Neuronal stem cell (in vitro differentiated cells): ENCODE data around the gene MTFMT.

Experiments
- DNase-seq: peaks from one replicate; pipeline ENCODE4 v3.0.0-alpha.2; 2013; ENCODE audit warnings: low spot score
- H2AFZ ChIP-seq: one replicate; pipeline ENCODE4 v1.6.1; 2013; ENCODE audit warnings: mild to moderate bottlenecking, low read length, inconsistent platforms
- H2AK5ac ChIP-seq: 2 replicates; pipeline ENCODE4 v1.6.1; 2013; ENCODE audit warnings: low read depth, mild to moderate bottlenecking, inconsistent platforms, low read length, moderate library complexity, mixed read lengths
- H2BK120ac ChIP-seq: 2 replicates; pipeline ENCODE4 v1.6.1; 2013; ENCODE audit warnings: low read depth, mild to moderate bottlenecking, inconsistent platforms, low read length, moderate library complexity, mixed read lengths
- H2BK12ac ChIP-seq: one replicate; pipeline ENCODE4 v1.6.1; 2013; ENCODE audit warnings: low read length, inconsistent platforms
- H2BK15ac ChIP-seq: 2 replicates; pipeline ENCODE4 v1.6.1; 2013; ENCODE audit warnings: mild to moderate bottlenecking, low read length, inconsistent platforms, mixed read lengths
- H2BK5ac ChIP-seq: one replicate; pipeline ENCODE4 v1.6.1; 2013; ENCODE audit warnings: inconsistent platforms, mild to moderate bottlenecking, low read length, moderate library complexity
- H3K14ac ChIP-seq: one replicate; pipeline ENCODE4 v1.6.1; 2013; ENCODE audit warnings: low read length, inconsistent platforms
- H3K18ac ChIP-seq: 2 replicates; pipeline ENCODE4 v1.6.1; 2013; ENCODE audit warnings: low read length, inconsistent platforms
- H3K23ac ChIP-seq: 2 replicates; pipeline ENCODE4 v1.6.1; 2013; ENCODE audit warnings: low read depth, mild to moderate bottlenecking, mixed read lengths, low read length, inconsistent platforms; ENCODE audit not compliant: poor library complexity
- H3K27ac ChIP-seq: replicated peaks from 3 replicates; pipeline ENCODE4 v1.5.1; 2013; ENCODE audit warnings: low read length, inconsistent platforms
- H3K27me3 ChIP-seq, 3 experiments: 2 replicates each; pipeline ENCODE4 v1.6.1; 2013; ENCODE audit warnings: low read length in 3 of 3, mild to moderate bottlenecking in 2 of 3, inconsistent platforms in 1 of 3, low read depth in 1 of 3, mixed read lengths in 1 of 3, moderate library complexity in 1 of 3; ENCODE audit not compliant: control insufficient read depth in 3 of 3, insufficient read depth in 3 of 3
- H3K36me3 ChIP-seq, 2 donors: replicated peaks in 1 of 2; 2 replicates each; pipeline ENCODE4 v1.6.1; 2013; ENCODE audit warnings: low read length in 2 of 2; ENCODE audit not compliant: control insufficient read depth in 2 of 2, insufficient read depth in 2 of 2
- H3K4ac ChIP-seq: 2 replicates; pipeline ENCODE4 v1.6.1; 2013; ENCODE audit warnings: inconsistent platforms, mild to moderate bottlenecking, low read length, moderate library complexity
- H3K4me1 ChIP-seq, 2 donors: 1 replicate in 1 of 2; 2 replicates in 1 of 2; pipeline ENCODE4 v1.6.1; 2013; ENCODE audit warnings: low read length in 2 of 2, low read depth in 1 of 2; ENCODE audit not compliant: control insufficient read depth in 2 of 2, insufficient read depth in 1 of 2
- H3K4me2 ChIP-seq: one replicate; pipeline ENCODE4 v1.6.1; 2013; ENCODE audit warnings: mild to moderate bottlenecking, low read length, inconsistent platforms; ENCODE audit not compliant: insufficient read depth, poor library complexity, severe bottlenecking
- H3K4me3 ChIP-seq, 2 donors: 2 replicates each; pipeline ENCODE4 v1.5.1; 2013; ENCODE audit warnings: low read length in 2 of 2, mild to moderate bottlenecking in 2 of 2, inconsistent platforms in 1 of 2, moderate library complexity in 1 of 2
- H3K79me1 ChIP-seq: one replicate; pipeline ENCODE4 v1.6.1; 2013; ENCODE audit warnings: low read depth, mild to moderate bottlenecking, inconsistent platforms, low read length, moderate library complexity
- H3K9ac ChIP-seq: one replicate; pipeline ENCODE4 v1.6.1; 2013; ENCODE audit warnings: mild to moderate bottlenecking, low read depth, low read length, inconsistent platforms; ENCODE audit not compliant: poor library complexity
- H3K9me3 ChIP-seq, 2 donors: replicated peaks in 1 of 2; 2 replicates each; pipeline versions ENCODE3 to v1.6.1; 2013; ENCODE audit warnings: low read length in 2 of 2, mild to moderate bottlenecking in 2 of 2, inconsistent platforms in 1 of 2, low read depth in 1 of 2, mixed read lengths in 1 of 2, moderate library complexity in 1 of 2; ENCODE audit not compliant: control insufficient read depth in 2 of 2, insufficient read depth in 1 of 2
- H4K8ac ChIP-seq: one replicate; pipeline ENCODE4 v1.6.1; 2013; ENCODE audit warnings: low read depth, mild to moderate bottlenecking, inconsistent platforms, low read length, moderate library complexity
- H4K91ac ChIP-seq: one replicate; pipeline ENCODE4 v1.6.1; 2013; ENCODE audit warnings: low read length, low read depth, mild to moderate bottlenecking, inconsistent platforms; ENCODE audit not compliant: poor library complexity
- WGBS, 2 donors: extraction: QIAGEN DNeasy Blood & Tissue Kit; methylation state at CpG; one replicate each; pipeline ENCODE4 v1.1.7; 2013; ENCODE audit warnings: missing lambda C conversion rate in 2 of 2, mixed read lengths in 1 of 2; ENCODE audit not compliant: insufficient read length in 2 of 2, insufficient replicate concordance in 1 of 2; ENCODE audit errors: extremely low coverage in 2 of 2; 5-methylcytosine and 5-hydroxymethylcytosine counted together

MTFMT gene

DNA sequence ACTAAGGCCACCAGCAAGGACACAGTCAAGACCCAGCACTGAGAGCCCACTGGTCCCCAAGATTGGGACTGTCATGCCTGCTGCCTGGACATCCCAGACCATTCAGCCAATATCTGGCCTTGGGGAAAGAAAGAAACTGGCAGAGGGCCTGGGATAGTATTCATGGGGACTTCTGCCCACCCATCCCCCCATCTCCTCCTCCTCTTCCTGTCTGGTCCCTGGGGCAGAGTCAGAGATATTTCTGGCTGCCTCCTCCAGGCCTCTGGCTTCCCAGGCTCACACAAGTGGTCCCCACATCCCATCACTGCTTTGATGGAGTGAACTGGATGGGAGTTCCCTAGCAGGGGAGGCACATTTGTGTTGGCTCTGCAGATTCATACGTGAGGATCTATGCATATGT, 42.6 kb upstream of the MTFMT start:
- H3K4me3 ChIP-seq: no peak overlapping the region
- no peak overlapping the region for H2BK120ac ChIP-seq
- H2BK5ac ChIP-seq: no peak overlapping the region
- no peak overlapping the region for H2AK5ac ChIP-seq
- no peak overlapping the region for H4K91ac ChIP-seq
- no peak overlapping the region for H2AFZ ChIP-seq
- no peak overlapping the region for H3K9ac ChIP-seq
- H3K18ac ChIP-seq: no peak overlapping the region
- DNase-seq: no peak
- H2BK12ac ChIP-seq: no peak overlapping the region
- no peak overlapping the region for H3K4me2 ChIP-seq
- H2BK15ac ChIP-seq: no peak overlapping the region
- no peak overlapping the region for H3K14ac ChIP-seq
- H3K4me1 ChIP-seq: peaks cover 3 to 11% of the 10 kb centered on the region in 2 donors
- H4K8ac ChIP-seq: no peak overlapping the region
- no CpG with 5 or more reads among the region's 1 CpG for WGBS, 2 donors
- peaks cover 0 to 32% (median 0%) of the 10 kb centered on the region in 3 experiments for H3K27me3 ChIP-seq
- no peaks in the 10 kb centered on the region for H3K36me3 ChIP-seq
- H3K23ac ChIP-seq: no peak overlapping the region
- no peak overlapping the region for H3K4ac ChIP-seq
- H3K27ac ChIP-seq: no peak overlapping the region
- H3K79me1 ChIP-seq: no peaks in the 10 kb centered on the region
- H3K9me3 ChIP-seq: peaks cover 2 to 4% of the 10 kb centered on the region in 2 donors

DNA sequence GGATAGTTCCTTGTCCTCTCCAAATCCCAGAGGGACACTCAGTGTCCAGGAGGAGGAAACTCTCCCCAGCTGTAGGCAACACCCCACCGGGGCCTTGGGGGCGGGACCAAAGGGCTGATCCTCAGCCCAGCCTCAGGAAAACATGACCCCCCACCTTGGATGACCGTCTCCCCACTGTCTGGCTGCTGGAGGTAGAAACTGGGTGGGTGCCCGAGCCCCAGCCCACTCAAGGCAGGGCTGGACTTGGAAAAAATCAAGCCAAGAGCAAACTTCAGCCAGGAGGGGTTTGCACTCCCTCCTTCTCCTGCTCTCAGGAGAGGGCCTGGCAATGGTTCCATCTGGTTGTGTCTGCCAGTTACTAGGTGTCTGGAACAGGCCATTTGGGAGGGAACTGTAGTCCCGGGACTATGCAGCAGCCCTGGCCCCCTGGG, 42.0 kb upstream of the MTFMT start:
- no CpG with 5 or more reads among the region's 5 CpGs for WGBS, 2 donors

DNA sequence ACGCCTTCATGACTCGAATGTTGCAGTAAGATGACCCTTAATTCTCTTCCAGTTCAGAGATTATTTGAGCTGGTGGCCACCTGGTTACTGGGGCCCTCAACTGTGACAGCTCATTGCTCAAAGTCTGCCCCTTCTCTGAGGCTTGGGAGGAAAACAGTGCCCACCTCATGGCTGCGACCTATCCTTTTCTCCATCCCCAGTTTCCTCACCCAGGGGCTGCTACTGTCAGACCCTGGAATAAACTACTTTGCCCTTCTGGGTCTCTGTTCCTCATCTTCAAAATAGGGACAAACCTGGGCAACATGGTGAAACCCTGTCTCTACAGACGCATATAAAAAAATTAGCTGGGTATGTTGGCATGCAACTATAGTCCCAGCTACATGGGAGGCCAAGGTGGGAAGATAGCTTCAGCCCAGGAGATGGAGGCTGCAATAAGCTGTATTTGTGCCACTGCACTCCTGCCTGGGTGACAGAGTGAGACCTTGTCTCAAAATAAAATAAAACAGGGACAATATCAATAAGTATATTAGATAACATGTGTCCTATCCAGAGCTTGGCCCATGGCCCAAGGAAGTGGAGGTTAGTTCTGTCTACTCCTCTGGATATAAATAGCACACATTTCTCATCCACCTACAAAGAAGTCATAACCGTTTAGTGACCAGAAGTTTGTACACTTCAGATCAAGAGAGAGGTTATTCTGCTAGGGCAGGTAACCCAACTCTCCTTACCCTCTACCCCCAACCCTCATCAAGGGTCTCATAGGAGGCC, 40.5 kb upstream of the MTFMT start:
- Histone ChIP-seq H3K4me3 (no peak overlapping the region), H3K36me3 (no peaks in the 10 kb centered on the region), H2AK5ac (no peak overlapping the region), H3K79me1 (no peaks in the 10 kb centered on the region), H4K8ac (no peak overlapping the region), H4K91ac (no peak overlapping the region), H2BK12ac (no peak overlapping the region), H3K23ac (no peak overlapping the region), H3K27me3 (peaks cover 0 to 46% (median 0%) of the 10 kb centered on the region in 3 experiments), H2AFZ (no peak overlapping the region), H3K4ac (no peak overlapping the region), H3K4me1 (peaks cover 8 to 22% of the 10 kb centered on the region in 2 donors), H3K27ac (no peak overlapping the region), H3K9ac (no peak overlapping the region), H2BK15ac (peak overlapping the region; percentile 81), H3K9me3 (peaks cover 2 to 4% of the 10 kb centered on the region in 2 donors), H3K4me2 (no peak overlapping the region), H2BK120ac (no peak overlapping the region), H2BK5ac (no peak overlapping the region), H3K14ac (no peak overlapping the region), H3K18ac (no peak overlapping the region)
- DNase-seq: no peak
- no CpG with 5 or more reads among the region's 5 CpGs for WGBS, 2 donors

More for the DNA sequence above, 42.0 kb upstream of the MTFMT start:
- no peak overlapping the region for H2AK5ac ChIP-seq
- no peak overlapping the region for H2BK15ac ChIP-seq
- no peak overlapping the region for H3K27ac ChIP-seq
- H3K4me3 ChIP-seq: no peak overlapping the region
- H2BK12ac ChIP-seq: no peak overlapping the region
- no peaks in the 10 kb centered on the region for H3K79me1 ChIP-seq
- H2AFZ ChIP-seq: no peak overlapping the region
- H2BK5ac ChIP-seq: no peak overlapping the region
- H3K4me2 ChIP-seq: no peak overlapping the region
- no peak overlapping the region for H3K23ac ChIP-seq
- peaks cover 0 to 38% (median 0%) of the 10 kb centered on the region in 3 experiments for H3K27me3 ChIP-seq
- no peak overlapping the region for H2BK120ac ChIP-seq
- H4K91ac ChIP-seq: no peak overlapping the region
- no peak for DNase-seq
- H3K9me3 ChIP-seq: peaks cover 2 to 4% of the 10 kb centered on the region in 2 donors
- H3K4ac ChIP-seq: no peak overlapping the region
- H3K14ac ChIP-seq: peak overlapping the region; percentile 14
- H3K36me3 ChIP-seq: no peaks in the 10 kb centered on the region
- peak overlapping the region; percentile 63 for H3K18ac ChIP-seq
- H3K4me1 ChIP-seq: peaks cover 8 to 15% of the 10 kb centered on the region in 2 donors
- H3K9ac ChIP-seq: no peak overlapping the region
- no peak overlapping the region for H4K8ac ChIP-seq

DNA sequence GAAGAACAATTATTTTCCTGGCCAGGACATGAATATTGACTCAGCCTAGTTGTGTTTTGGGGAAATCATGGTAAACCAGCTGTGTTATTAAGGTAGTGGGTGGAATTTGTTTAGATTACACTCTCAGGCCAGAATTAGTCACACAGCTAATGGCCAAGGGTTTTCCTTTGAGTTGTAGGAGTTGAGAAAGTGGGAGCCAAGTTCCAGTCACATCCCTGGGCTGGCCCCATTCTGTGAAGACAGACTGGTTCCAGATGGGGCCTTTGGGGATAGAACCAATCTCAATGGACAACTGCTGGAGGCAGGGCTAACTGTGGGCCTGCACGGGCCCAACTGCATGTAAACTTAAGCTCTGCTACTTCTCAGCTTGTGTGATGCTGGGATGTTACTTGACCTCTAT, 39.7 kb upstream of the MTFMT start:
- H3K23ac ChIP-seq: no peak overlapping the region
- no peak overlapping the region for H3K4ac ChIP-seq
- H2AK5ac ChIP-seq: no peak overlapping the region
- no peak overlapping the region for H3K18ac ChIP-seq
- no peak overlapping the region for H4K8ac ChIP-seq
- no peak overlapping the region for H2BK120ac ChIP-seq
- H3K9me3 ChIP-seq: peaks cover 2 to 4% of the 10 kb centered on the region in 2 donors
- no peak for DNase-seq
- WGBS, 2 donors: no CpG with 5 or more reads among the region's 1 CpG
- peaks cover 8 to 23% of the 10 kb centered on the region in 2 donors for H3K4me1 ChIP-seq
- H3K36me3 ChIP-seq: no peaks in the 10 kb centered on the region
- no peak overlapping the region for H3K9ac ChIP-seq
- H3K14ac ChIP-seq: no peak overlapping the region
- no peak overlapping the region for H3K27ac ChIP-seq
- peaks cover 0 to 47% (median 0%) of the 10 kb centered on the region in 3 experiments for H3K27me3 ChIP-seq
- peak overlapping the region; percentile 81 for H2BK15ac ChIP-seq
- H2BK12ac ChIP-seq: no peak overlapping the region
- no peak overlapping the region for H3K4me3 ChIP-seq
- no peak overlapping the region for H2AFZ ChIP-seq
- no peak overlapping the region for H2BK5ac ChIP-seq
- H3K4me2 ChIP-seq: no peak overlapping the region
- H4K91ac ChIP-seq: peak overlapping the region; percentile 46
- no peaks in the 10 kb centered on the region for H3K79me1 ChIP-seq
